ENCODE results near the gene CFDP1.

DNA sequence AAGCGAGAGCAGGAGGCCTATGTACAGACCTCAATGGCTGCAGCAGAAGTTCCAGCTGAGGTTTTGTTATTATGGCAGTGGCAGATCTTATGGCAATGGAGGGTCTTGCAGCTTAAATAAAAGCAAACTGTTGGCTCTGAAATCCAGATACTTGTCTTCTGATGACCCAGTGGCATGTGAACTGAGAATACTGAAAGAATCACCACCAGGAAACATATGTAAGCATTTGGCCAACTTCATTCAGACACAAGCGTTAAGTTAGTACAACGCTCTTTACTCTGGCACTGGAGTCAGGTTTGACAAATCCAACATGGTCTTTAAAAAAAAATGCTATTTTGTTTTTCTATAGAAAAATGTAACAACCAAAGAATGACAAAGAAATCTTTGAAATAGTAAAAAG, 70.5 kb downstream of the CFDP1 start:
- TF ChIP-seq, protein P1, sequence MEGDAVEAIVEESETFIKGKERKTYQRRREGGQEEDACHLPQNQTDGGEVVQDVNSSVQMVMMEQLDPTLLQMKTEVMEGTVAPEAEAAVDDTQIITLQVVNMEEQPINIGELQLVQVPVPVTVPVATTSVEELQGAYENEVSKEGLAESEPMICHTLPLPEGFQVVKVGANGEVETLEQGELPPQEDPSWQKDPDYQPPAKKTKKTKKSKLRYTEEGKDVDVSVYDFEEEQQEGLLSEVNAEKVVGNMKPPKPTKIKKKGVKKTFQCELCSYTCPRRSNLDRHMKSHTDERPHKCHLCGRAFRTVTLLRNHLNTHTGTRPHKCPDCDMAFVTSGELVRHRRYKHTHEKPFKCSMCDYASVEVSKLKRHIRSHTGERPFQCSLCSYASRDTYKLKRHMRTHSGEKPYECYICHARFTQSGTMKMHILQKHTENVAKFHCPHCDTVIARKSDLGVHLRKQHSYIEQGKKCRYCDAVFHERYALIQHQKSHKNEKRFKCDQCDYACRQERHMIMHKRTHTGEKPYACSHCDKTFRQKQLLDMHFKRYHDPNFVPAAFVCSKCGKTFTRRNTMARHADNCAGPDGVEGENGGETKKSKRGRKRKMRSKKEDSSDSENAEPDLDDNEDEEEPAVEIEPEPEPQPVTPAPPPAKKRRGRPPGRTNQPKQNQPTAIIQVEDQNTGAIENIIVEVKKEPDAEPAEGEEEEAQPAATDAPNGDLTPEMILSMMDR (IDR thresholded peaks at IDR 0.05) = no peak
- no peak for TF ChIP-seq POLR2A (IDR thresholded peaks at IDR 0.05)
